Fibroblast of lung (primary cell): ENCODE data around the gene SCYGR2.

ENCODE experiments used
- CTCF ChIP-seq, 2 donors: IDR thresholded peaks in 1 of 2; conservative IDR thresholded peaks in 1 of 2; 1 replicate in 1 of 2; 2 replicates in 1 of 2; pipeline ENCODE4 v1.5.1; 2011 to 2012; ENCODE audit warnings: low read length in 2 of 2, control low read depth in 1 of 2, inconsistent platforms in 1 of 2, low read depth in 1 of 2, mild to moderate bottlenecking in 1 of 2
- EZH2 ChIP-seq: IDR thresholded peaks from 2 replicates; pipeline ENCODE4 v1.5.1; 2012; ENCODE audit warnings: low read length, control low read depth, mild to moderate bottlenecking; ENCODE audit errors: missing control alignments

GRCh38 chr2:227582369-227582768, 16.3 kb upstream of the SCYGR2 start:
- TF ChIP-seq EZH2, result no peak
- no peak for TF ChIP-seq CTCF (conservative IDR thresholded peaks at IDR 0.05 in 1 of 2, IDR thresholded peaks at IDR 0.05 in 1 of 2; ENCODE audit: low read depth in 1 of 2, low read length in 2 of 2)
